ENCODE measurements around the gene STX7.

DNA sequence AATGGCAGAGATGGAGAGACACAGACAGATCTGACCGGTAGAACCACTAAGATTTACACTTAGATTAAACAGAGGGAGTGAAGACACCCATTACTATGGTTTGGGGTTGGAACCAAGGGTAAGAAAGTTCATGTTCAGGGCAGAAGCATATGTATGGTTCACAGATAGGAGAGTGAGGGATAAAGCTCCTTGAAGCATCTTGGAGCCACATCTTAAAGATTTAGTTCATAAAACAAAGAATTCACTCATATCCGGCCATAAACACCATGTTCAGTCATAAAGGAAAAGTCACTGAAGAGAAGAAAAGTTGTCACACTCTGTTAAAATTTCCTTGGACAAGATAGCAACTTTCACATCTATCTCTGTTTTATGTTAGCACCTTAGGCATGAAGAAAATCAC, 18.0 kb downstream of the STX7 start:
- TF ChIP-seq, protein P1, sequence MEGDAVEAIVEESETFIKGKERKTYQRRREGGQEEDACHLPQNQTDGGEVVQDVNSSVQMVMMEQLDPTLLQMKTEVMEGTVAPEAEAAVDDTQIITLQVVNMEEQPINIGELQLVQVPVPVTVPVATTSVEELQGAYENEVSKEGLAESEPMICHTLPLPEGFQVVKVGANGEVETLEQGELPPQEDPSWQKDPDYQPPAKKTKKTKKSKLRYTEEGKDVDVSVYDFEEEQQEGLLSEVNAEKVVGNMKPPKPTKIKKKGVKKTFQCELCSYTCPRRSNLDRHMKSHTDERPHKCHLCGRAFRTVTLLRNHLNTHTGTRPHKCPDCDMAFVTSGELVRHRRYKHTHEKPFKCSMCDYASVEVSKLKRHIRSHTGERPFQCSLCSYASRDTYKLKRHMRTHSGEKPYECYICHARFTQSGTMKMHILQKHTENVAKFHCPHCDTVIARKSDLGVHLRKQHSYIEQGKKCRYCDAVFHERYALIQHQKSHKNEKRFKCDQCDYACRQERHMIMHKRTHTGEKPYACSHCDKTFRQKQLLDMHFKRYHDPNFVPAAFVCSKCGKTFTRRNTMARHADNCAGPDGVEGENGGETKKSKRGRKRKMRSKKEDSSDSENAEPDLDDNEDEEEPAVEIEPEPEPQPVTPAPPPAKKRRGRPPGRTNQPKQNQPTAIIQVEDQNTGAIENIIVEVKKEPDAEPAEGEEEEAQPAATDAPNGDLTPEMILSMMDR (IDR thresholded peaks at IDR 0.05; ENCODE audit: extremely low read depth in 1 of 2, insufficient read depth in 1 of 2, low read depth in 1 of 2, low read length in 2 of 2), result no peak
- no peak for TF ChIP-seq FOS (IDR thresholded peaks at IDR 0.05; ENCODE audit: borderline replicate concordance, insufficient read depth, low read length)
- no peak for TF ChIP-seq EZH2 (IDR thresholded peaks at IDR 0.05; ENCODE audit: borderline replicate concordance, low read depth, low read length, severe bottlenecking)
- no peak for TF ChIP-seq POLR2A (IDR thresholded peaks at IDR 0.05; ENCODE audit: low read depth, low read length)

Measured in endothelial cell of umbilical vein (primary cell).